CD4-positive, alpha-beta memory T cell (primary cell): ENCODE results near the gene EIF4E1B. TPM values are rescaled to one million over a fixed set of nuclear protein-coding genes. Genes with fewer than 3 reads are reported as not detected.

Experiments
- CTCF ChIA-PET: fragments of 350-600 bp; sonication (Branson Sonifier 250); formaldehyde crosslinking; loops from one replicate; lab custom pipeline; 2021; ENCODE audit warnings: inconsistent platforms; ENCODE audit not compliant: partially characterized antibody; lab: Charles Lee
- POLR2A ChIA-PET: fragments of 350-600 bp; sonication (Branson Sonifier 250); formaldehyde crosslinking; loops from one replicate; lab custom pipeline; 2021; ENCODE audit not compliant: partially characterized antibody; lab: Charles Lee
- DNase-seq, 5 donors: peaks; one replicate each; pipeline versions ENCODE4 v3.0.0 to v3.0.0-alpha.2; 2020 to 2022; ENCODE audit warnings: mixed read lengths in 1 of 5
- H3K27ac ChIP-seq: one replicate; pipeline ENCODE4 v1.7.0; 2013; ENCODE audit warnings: low read depth, low read length
- H3K27me3 ChIP-seq: 2 replicates; pipeline ENCODE4 v1.7.0; 2013; ENCODE audit warnings: mild to moderate bottlenecking, low read length, moderate library complexity; ENCODE audit not compliant: insufficient read depth
- H3K36me3 ChIP-seq: 2 replicates; pipeline ENCODE4 v1.7.0; 2013; ENCODE audit warnings: mild to moderate bottlenecking, low read length, moderate library complexity; ENCODE audit not compliant: insufficient read depth
- H3K4me1 ChIP-seq: 2 replicates; pipeline ENCODE4 v1.7.0; 2013; ENCODE audit warnings: mild to moderate bottlenecking, low read length, moderate library complexity; ENCODE audit not compliant: insufficient read depth
- H3K4me3 ChIP-seq, 2 donors: one replicate each; pipeline ENCODE4 v1.7.0; 2013; ENCODE audit warnings: low read length in 2 of 2, mild to moderate bottlenecking in 1 of 2
- H3K9me3 ChIP-seq, 2 donors: one replicate each; pipeline ENCODE4 v1.7.0; 2013; ENCODE audit warnings: low read length in 2 of 2, control low read depth in 1 of 2; ENCODE audit not compliant: control insufficient read depth in 1 of 2
- H3K27ac Mint-ChIP-seq, 7 donors: one replicate each; pipeline ENCODE4 v1.8.0; 2020 to 2021; ENCODE audit warnings: mixed read lengths in 7 of 7, mild to moderate bottlenecking in 6 of 7, inconsistent platforms in 3 of 7, moderate library complexity in 3 of 7
- H3K27me3 Mint-ChIP-seq, 2 donors: one replicate each; pipeline ENCODE4 v1.8.0; 2020 to 2021; ENCODE audit warnings: mixed read lengths in 2 of 2
- H3K36me3 Mint-ChIP-seq, 2 donors: one replicate each; pipeline ENCODE4 v1.8.0; 2020 to 2021; ENCODE audit warnings: mixed read lengths in 2 of 2, inconsistent platforms in 1 of 2, mild to moderate bottlenecking in 1 of 2
- H3K4me1 Mint-ChIP-seq, 4 donors: one replicate each; pipeline ENCODE4 v1.8.0; 2020 to 2021; ENCODE audit warnings: mixed read lengths in 4 of 4, mild to moderate bottlenecking in 1 of 4
- H3K4me3 Mint-ChIP-seq, 8 donors: one replicate each; pipeline ENCODE4 v1.8.0; 2020 to 2021; ENCODE audit warnings: mixed read lengths in 8 of 8, mild to moderate bottlenecking in 7 of 8, moderate library complexity in 6 of 8, inconsistent platforms in 3 of 8
- H3K9me3 Mint-ChIP-seq, 8 donors: one replicate each; pipeline ENCODE4 v1.8.0; 2020 to 2021; ENCODE audit warnings: mixed read lengths in 8 of 8, mild to moderate bottlenecking in 5 of 8, inconsistent platforms in 3 of 8, moderate library complexity in 1 of 8
- intact Hi-C: fragments of 100-400 bp; cut with micrococcal nuclease; formaldehyde crosslinking; loops from one replicate; pipeline ENCODE4 v1.15.1; 2023
- polyA plus RNA-seq, 2 donors: library from polyadenylated mRNA; unstranded; fragments of 300-500 nt; fragmentation: Illumina TruSeq; gene quantifications; one replicate each; pipeline ENCODE4 v1.2.3, GENCODE V29; 2021
- total RNA-seq, 2 experiments: library from RNA; stranded (reverse); gene quantifications; one replicate each; pipeline ENCODE4 v1.2.3, GENCODE V29; 2021

EIF4E1B gene
- total and polyA plus RNA-seq, 4 experiments from 2014 or later = not detected

DNA sequence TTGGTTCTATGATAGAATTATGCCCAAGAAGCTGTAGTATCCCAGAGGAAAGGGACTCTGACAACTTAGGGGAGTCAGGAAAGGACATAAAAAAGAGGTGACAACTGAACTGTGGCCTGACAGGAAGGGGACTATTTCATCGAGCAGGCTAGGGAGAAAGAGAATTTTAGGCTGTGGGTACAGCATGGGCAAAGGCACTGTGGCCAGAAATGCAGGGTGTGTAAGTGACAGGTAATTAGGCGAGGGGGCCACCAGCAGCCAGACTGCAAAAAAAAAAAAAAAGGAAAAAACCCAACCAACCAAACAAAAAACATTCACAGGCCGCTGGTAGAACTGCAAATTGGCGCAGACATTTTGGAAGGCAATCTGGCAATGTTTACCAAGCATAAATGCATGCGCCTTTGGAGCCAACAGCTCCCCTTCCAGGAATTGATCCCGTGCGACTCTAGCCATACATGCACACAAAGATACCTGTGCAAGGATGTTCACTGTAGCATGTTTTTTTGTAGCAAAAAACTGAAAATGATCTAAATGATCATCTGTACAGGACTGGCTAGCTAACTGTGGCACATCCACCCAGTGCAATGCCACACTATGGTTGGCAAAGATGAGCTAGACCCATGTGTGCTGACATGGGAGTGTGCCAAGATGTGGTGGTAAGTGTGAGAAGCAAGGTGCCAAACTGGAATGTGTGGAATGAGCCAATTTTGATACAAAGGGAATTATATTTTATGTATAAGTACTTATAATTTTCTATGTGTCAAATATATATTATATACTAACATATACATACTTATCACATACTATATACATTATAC lies 1.1 kb downstream of the EIF4E1B start:
- no peak for DNase-seq
- H3K27ac Mint-ChIP-seq = no peak overlapping the region
- intact Hi-C loops = no loop called here
- Histone ChIP-seq H3K4me3 (no peak overlapping the region), H3K4me1 (peaks cover 16% of the 10 kb centered on the region), H3K27ac (no peak overlapping the region), H3K36me3 (no peaks in the 10 kb centered on the region), H3K27me3 (peaks cover 25% of the 10 kb centered on the region), H3K9me3 (no peaks in the 10 kb centered on the region)
- H3K9me3 Mint-ChIP-seq = peaks cover 0 to 7% (median 4%) of the 10 kb centered on the region in 8 donors
- peaks cover 9 to 13% (median 11%) of the 10 kb centered on the region in 4 donors for H3K4me1 Mint-ChIP-seq
- peaks cover 54 to 61% of the 10 kb centered on the region in 2 donors for H3K27me3 Mint-ChIP-seq
- no peak overlapping the region for H3K4me3 Mint-ChIP-seq
- POLR2A ChIA-PET = no interaction called here
- H3K36me3 Mint-ChIP-seq = peaks cover 0 to 1% of the 10 kb centered on the region in 2 donors
- CTCF ChIA-PET = interaction anchor here (1.1 kb wide), 1 partner anchor 28 kb away, joined by 3 read pairs; no protein-coding TSS in a partner anchor

DNA sequence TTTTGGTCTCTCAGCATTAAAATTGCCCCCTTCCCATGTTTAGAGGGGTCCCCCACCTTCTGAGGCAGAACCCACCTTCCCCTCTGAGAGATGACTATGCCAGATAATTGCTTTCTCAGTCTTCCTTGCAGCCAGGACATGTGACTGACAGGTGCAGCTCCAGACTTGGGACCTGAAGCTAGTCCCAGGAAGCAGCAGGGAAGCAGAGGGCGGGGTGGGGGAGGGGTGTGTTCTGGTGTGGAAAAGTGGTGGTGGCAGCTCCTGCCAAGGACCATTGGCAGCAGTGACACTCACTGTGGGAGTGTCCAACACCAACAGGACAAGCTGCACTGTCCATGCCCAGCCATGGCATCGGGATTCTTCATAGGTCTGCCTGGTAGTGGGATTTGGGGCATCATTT lies 2.3 kb downstream of the EIF4E1B start:
- Mint-ChIP-seq H3K9me3 (peaks cover 0 to 7% (median 4%) of the 10 kb centered on the region in 8 donors), H3K27me3 (peaks cover 50 to 61% of the 10 kb centered on the region in 2 donors), H3K27ac (no peak overlapping the region), H3K4me3 (no peak overlapping the region), H3K4me1 (peaks cover 9 to 13% (median 11%) of the 10 kb centered on the region in 4 donors), H3K36me3 (peaks cover 0 to 1% of the 10 kb centered on the region in 2 donors)
- Histone ChIP-seq H3K36me3 (no peaks in the 10 kb centered on the region), H3K4me1 (peaks cover 16% of the 10 kb centered on the region), H3K4me3 (no peak overlapping the region), H3K27ac (no peak overlapping the region), H3K9me3 (no peaks in the 10 kb centered on the region), H3K27me3 (peaks cover 25% of the 10 kb centered on the region)
- CTCF ChIA-PET = interaction anchor here (1.1 kb wide), 1 partner anchor 27 kb away, joined by 3 read pairs; no protein-coding TSS in a partner anchor
- intact Hi-C loops = no loop called here
- POLR2A ChIA-PET = no interaction called here
- no peak for DNase-seq

GRCh38 chr5:176633598-176633997 lies 3.1 kb downstream of the EIF4E1B start:
- DNase-seq = peak in 1 of 5 donors; percentile 6
- no peak overlapping the region for H3K27ac ChIP-seq
- no peak overlapping the region for H3K4me3 ChIP-seq
- no peaks in the 10 kb centered on the region for H3K9me3 ChIP-seq
- Mint-ChIP-seq H3K4me3 (no peak overlapping the region), H3K27ac (no peak overlapping the region), H3K4me1 (peaks cover 9 to 13% (median 10%) of the 10 kb centered on the region in 4 donors), H3K9me3 (peaks cover 0 to 7% (median 4%) of the 10 kb centered on the region in 8 donors), H3K27me3 (peaks cover 41 to 54% of the 10 kb centered on the region in 2 donors), H3K36me3 (peaks cover 0 to 1% of the 10 kb centered on the region in 2 donors)
- ChIA-PET POLR2A (no interaction called here), CTCF (interaction anchor here (0.7 kb wide), 1 partner anchor 1597 kb away, joined by 3 read pairs; no protein-coding TSS in a partner anchor)
- H3K27me3 ChIP-seq = peaks cover 22% of the 10 kb centered on the region
- no peaks in the 10 kb centered on the region for H3K36me3 ChIP-seq
- intact Hi-C loops = no loop called here
- H3K4me1 ChIP-seq = peaks cover 16% of the 10 kb centered on the region

DNA sequence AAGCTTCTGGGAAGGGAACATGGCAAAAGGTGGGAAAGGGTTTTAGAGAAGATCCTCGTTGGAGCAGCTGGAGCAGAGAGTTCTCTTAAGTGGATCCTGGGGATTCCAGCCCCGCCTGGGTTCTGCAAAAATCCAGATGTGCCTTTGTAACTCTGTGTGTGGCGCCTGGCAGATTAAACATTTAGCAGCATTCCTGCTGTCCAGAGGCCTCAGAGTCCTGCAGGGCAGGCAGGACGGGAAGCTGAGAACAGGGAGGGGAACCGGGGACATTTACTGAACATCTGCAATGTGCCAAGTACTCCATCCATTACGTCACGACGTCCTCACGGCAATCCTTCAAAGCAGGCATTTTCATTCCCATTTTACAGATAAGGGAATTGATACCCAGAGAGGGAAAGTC lies 6.0 kb downstream of the EIF4E1B start:
- H3K9me3 ChIP-seq = no peaks in the 10 kb centered on the region
- Mint-ChIP-seq H3K27me3 (peaks cover 27 to 35% of the 10 kb centered on the region in 2 donors), H3K27ac (no peak overlapping the region), H3K36me3 (peaks cover 0 to 1% of the 10 kb centered on the region in 2 donors), H3K4me3 (no peak overlapping the region), H3K9me3 (peaks cover 0 to 7% (median 4%) of the 10 kb centered on the region in 8 donors), H3K4me1 (peaks cover 0 to 5% (median 4%) of the 10 kb centered on the region in 4 donors)
- no peaks in the 10 kb centered on the region for H3K4me1 ChIP-seq
- no peaks in the 10 kb centered on the region for H3K36me3 ChIP-seq
- no peak overlapping the region for H3K4me3 ChIP-seq
- ChIA-PET CTCF (interaction anchor here (2.1 kb wide), 1 partner anchor 24 kb away, joined by 8 read pairs; no protein-coding TSS in a partner anchor), POLR2A (no interaction called here)
- no peak overlapping the region for H3K27ac ChIP-seq
- DNase-seq = no peak
- H3K27me3 ChIP-seq = peaks cover 7% of the 10 kb centered on the region
- intact Hi-C loops = no loop called here

- Histone ChIP-seq H3K36me3 (no peaks in the 10 kb centered on the region), H3K9me3 (no peaks in the 10 kb centered on the region), H3K27me3 (peaks cover 1% of the 10 kb centered on the region), H3K4me3 (no peak overlapping the region), H3K27ac (no peak overlapping the region), H3K4me1 (no peaks in the 10 kb centered on the region)
- intact Hi-C loops = no loop called here
- Mint-ChIP-seq H3K27me3 (peaks cover 24 to 29% of the 10 kb centered on the region in 2 donors), H3K4me3 (no peak overlapping the region), H3K27ac (no peak overlapping the region), H3K4me1 (peaks cover 0 to 5% (median 4%) of the 10 kb centered on the region in 4 donors), H3K36me3 (peaks cover 0 to 1% of the 10 kb centered on the region in 2 donors), H3K9me3 (peaks cover 0 to 7% (median 4%) of the 10 kb centered on the region in 8 donors)
- ChIA-PET CTCF (no interaction called here), POLR2A (no interaction called here)
- no peak for DNase-seq
These were observed 7.1 kb downstream of the EIF4E1B start for GRCh38 chr5:176637556-176637955.

GRCh38 chr5:176638437-176638836 lies 8.0 kb downstream of the EIF4E1B start:
- H3K9me3 Mint-ChIP-seq = peaks cover 0 to 7% (median 4%) of the 10 kb centered on the region in 8 donors
- Histone ChIP-seq H3K4me1 (no peaks in the 10 kb centered on the region), H3K27me3 (no peaks in the 10 kb centered on the region), H3K9me3 (no peaks in the 10 kb centered on the region), H3K36me3 (no peaks in the 10 kb centered on the region), H3K27ac (no peak overlapping the region), H3K4me3 (no peak overlapping the region)
- H3K4me1 Mint-ChIP-seq = peaks cover 0 to 5% (median 4%) of the 10 kb centered on the region in 4 donors
- H3K27me3 Mint-ChIP-seq = peaks cover 22 to 26% of the 10 kb centered on the region in 2 donors
- CTCF ChIA-PET = interaction anchor here (1.0 kb wide), 1 partner anchor 22 kb away, joined by 3 read pairs; no protein-coding TSS in a partner anchor
- DNase-seq = peak in 1 of 5 donors; percentile 0
- POLR2A ChIA-PET = no interaction called here
- intact Hi-C loops = no loop called here
- H3K4me3 Mint-ChIP-seq = no peak overlapping the region
- peak overlapping the region in 1 of 7 donors; percentile 14 for H3K27ac Mint-ChIP-seq
- H3K36me3 Mint-ChIP-seq = peaks cover 0 to 1% of the 10 kb centered on the region in 2 donors

GRCh38 chr5:176639208-176639607 lies 8.7 kb downstream of the EIF4E1B start:
- H3K27ac ChIP-seq = no peak overlapping the region
- intact Hi-C loops = no loop called here
- H3K9me3 ChIP-seq = no peaks in the 10 kb centered on the region
- no peaks in the 10 kb centered on the region for H3K27me3 ChIP-seq
- no peaks in the 10 kb centered on the region for H3K4me1 Mint-ChIP-seq
- H3K4me3 ChIP-seq = no peak overlapping the region
- peaks cover 0 to 1% of the 10 kb centered on the region in 2 donors for H3K36me3 Mint-ChIP-seq
- H3K4me3 Mint-ChIP-seq = no peak overlapping the region
- H3K27ac Mint-ChIP-seq = no peak overlapping the region
- H3K27me3 Mint-ChIP-seq = peaks cover 15 to 18% of the 10 kb centered on the region in 2 donors
- DNase-seq = no peak
- peaks cover 0 to 7% (median 4%) of the 10 kb centered on the region in 8 donors for H3K9me3 Mint-ChIP-seq
- POLR2A ChIA-PET = no interaction called here
- H3K36me3 ChIP-seq = no peaks in the 10 kb centered on the region
- CTCF ChIA-PET = interaction anchor here (1.0 to 3.9 kb wide), 2 partner anchors 21 to 22 kb away, joined by 3 to 22 read pairs; no protein-coding TSS in a partner anchor
- H3K4me1 ChIP-seq = no peaks in the 10 kb centered on the region
